HG03439 (cell line): ENCODE results near the gene FGD5.

Experiments
- ATAC-seq: cut with Tn5 transposase; IDR thresholded peaks from one replicate; pipeline ENCODE4 v1.9.1; 2021; ENCODE audit warnings: mild to moderate bottlenecking, moderate library complexity; ENCODE audit not compliant: unreplicated experiment

The FGD5 gene

GRCh38 chr3:14823910-14824629 lies 5.3 kb downstream of the FGD5 start:
- ATAC-seq = no peak

- ATAC-seq = no peak
Measured at GRCh38 chr3:14824646-14825045, 5.9 kb downstream of the FGD5 start.

- ATAC-seq = no peak
Measured at GRCh38 chr3:14826069-14826468, 7.3 kb downstream of the FGD5 start.

- no peak for ATAC-seq
Measured at GRCh38 chr3:14827776-14828175, 9.0 kb downstream of the FGD5 start.

- no peak for ATAC-seq
Measured at GRCh38 chr3:14829811-14830210, 11.0 kb downstream of the FGD5 start.

- ATAC-seq = no peak
Measured at GRCh38 chr3:14831916-14832450, 13.2 kb downstream of the FGD5 start.

GRCh38 chr3:14832975-14833722 lies 14.4 kb downstream of the FGD5 start:
- no peak for ATAC-seq

- ATAC-seq = no peak
Measured at GRCh38 chr3:14834121-14834520, 15.4 kb downstream of the FGD5 start.

- no peak for ATAC-seq
Measured at GRCh38 chr3:14834807-14835466, 16.2 kb downstream of the FGD5 start.

- no peak for ATAC-seq
Measured at GRCh38 chr3:14836049-14836468, 17.3 kb downstream of the FGD5 start.

- ATAC-seq = no peak
Measured at GRCh38 chr3:14837186-14837877, 18.6 kb downstream of the FGD5 start.

GRCh38 chr3:14837878-14838258 lies 19.1 kb downstream of the FGD5 start:
- no peak for ATAC-seq

GRCh38 chr3:14839236-14839635 lies 20.5 kb downstream of the FGD5 start:
- ATAC-seq = no peak

- no peak for ATAC-seq
Measured at GRCh38 chr3:14841836-14842235, 23.1 kb downstream of the FGD5 start.

GRCh38 chr3:14842277-14842676 lies 23.5 kb downstream of the FGD5 start:
- no peak for ATAC-seq

GRCh38 chr3:14843321-14843720 lies 24.6 kb downstream of the FGD5 start:
- no peak for ATAC-seq

GRCh38 chr3:14844386-14845170 lies 25.8 kb downstream of the FGD5 start:
- ATAC-seq = no peak

GRCh38 chr3:14845180-14845579 lies 26.4 kb downstream of the FGD5 start:
- ATAC-seq = no peak

GRCh38 chr3:14845826-14846225 lies 27.1 kb downstream of the FGD5 start:
- ATAC-seq = no peak

GRCh38 chr3:14846226-14846880 lies 27.6 kb downstream of the FGD5 start:
- no peak for ATAC-seq
